ENCODE data around the gene HIF1A. TPM values are rescaled to one million over a fixed set of nuclear protein-coding genes. Genes with fewer than 3 reads are reported as not detected.

Gene HIF1A
- total and polyA plus RNA-seq, 4 donors = 28.9 to 291 (median 191) TPM

GRCh38 chr14:61764342-61765122 lies 69.2 kb downstream of the HIF1A start:
- peak overlapping the region in 1 of 2 donors; percentile 47 for H3K9ac ChIP-seq (ENCODE audit: insufficient read depth in 1 of 2, low read length in 2 of 2)
- H3K9me3 ChIP-seq (ENCODE audit: control insufficient read depth in 4 of 4, insufficient read depth in 3 of 4, low read length in 3 of 4) = peaks cover 0 to 1% (median 0%) of the 10 kb centered on the region in 4 donors
- no peak for ATAC-seq (ENCODE audit: insufficient read depth, low FRiP score)

GRCh38 chr14:61765225-61765943 lies 70.1 kb downstream of the HIF1A start:
- DNase-seq (peak in 2 of 3 donors; percentile 40), ATAC-seq (ENCODE audit: insufficient read depth, low FRiP score) (no peak)
- TF ChIP-seq CTCF (IDR thresholded peaks at IDR 0.05; ENCODE audit: control extremely low read depth, extremely low read depth) = no peak
- H3K36me3 ChIP-seq (ENCODE audit: control insufficient read depth in 4 of 4, insufficient read depth in 4 of 4, low read length in 4 of 4) = peaks cover 3 to 12% (median 6%) of the 10 kb centered on the region in 4 donors
- H3K27me3 ChIP-seq (ENCODE audit: control insufficient read depth in 3 of 3, insufficient read depth in 3 of 3, low read length in 2 of 3) = no peaks in the 10 kb centered on the region
- H3K9ac ChIP-seq (ENCODE audit: insufficient read depth in 1 of 2, low read length in 2 of 2) = no peak overlapping the region
- 72 to 74% methylated on average over 15 of the region's 15 CpGs for WGBS, 2 donors
- H3K27ac ChIP-seq (ENCODE audit: low read depth in 1 of 2, low read length in 1 of 2) = peak overlapping the region in 1 of 2 donors; percentile 61
- H3K4me3 ChIP-seq = no peak overlapping the region
- no peaks in the 10 kb centered on the region for H3K9me3 ChIP-seq (ENCODE audit: control insufficient read depth in 4 of 4, insufficient read depth in 3 of 4, low read length in 3 of 4)
- H3K4me1 ChIP-seq (ENCODE audit: control insufficient read depth in 5 of 5, insufficient read depth in 5 of 5, low read length in 5 of 5) = peaks cover 6 to 42% (median 11%) of the 10 kb centered on the region in 5 donors

More at GRCh38 chr14:61764342-61765122, 69.2 kb downstream of the HIF1A start:
- DNase-seq = peak in 2 of 3 donors; percentile 19 to 28
- no peak for TF ChIP-seq CTCF (IDR thresholded peaks at IDR 0.05; ENCODE audit: control extremely low read depth, extremely low read depth)
- H3K36me3 ChIP-seq (ENCODE audit: control insufficient read depth in 4 of 4, insufficient read depth in 4 of 4, low read length in 4 of 4) = peaks cover 0 to 6% (median 2%) of the 10 kb centered on the region in 4 donors
- no peaks in the 10 kb centered on the region for H3K27me3 ChIP-seq (ENCODE audit: control insufficient read depth in 3 of 3, insufficient read depth in 3 of 3, low read length in 2 of 3)
- H3K4me3 ChIP-seq = no peak overlapping the region
- H3K4me1 ChIP-seq (ENCODE audit: control insufficient read depth in 5 of 5, insufficient read depth in 5 of 5, low read length in 5 of 5) = peaks cover 6 to 42% (median 11%) of the 10 kb centered on the region in 5 donors
- no peak overlapping the region for H3K27ac ChIP-seq (ENCODE audit: low read depth in 1 of 2, low read length in 1 of 2)
- 85 to 92% methylated on average over 5 of the region's 5 CpGs for WGBS, 2 donors

GRCh38 chr14:61766151-61766550 lies 70.8 kb downstream of the HIF1A start:
- Histone ChIP-seq H3K27ac (ENCODE audit: low read depth in 1 of 2, low read length in 1 of 2) (peak overlapping the region in 1 of 2 donors; percentile 13), H3K4me1 (ENCODE audit: control insufficient read depth in 5 of 5, insufficient read depth in 5 of 5, low read length in 5 of 5) (peaks cover 6 to 42% (median 11%) of the 10 kb centered on the region in 5 donors), H3K4me3 (no peak overlapping the region), H3K9ac (ENCODE audit: insufficient read depth in 1 of 2, low read length in 2 of 2) (peak overlapping the region in 1 of 2 donors; percentile 0), H3K9me3 (ENCODE audit: control insufficient read depth in 4 of 4, insufficient read depth in 3 of 4, low read length in 3 of 4) (no peaks in the 10 kb centered on the region), H3K36me3 (ENCODE audit: control insufficient read depth in 4 of 4, insufficient read depth in 4 of 4, low read length in 4 of 4) (peaks cover 3 to 15% (median 10%) of the 10 kb centered on the region in 4 donors), H3K27me3 (ENCODE audit: control insufficient read depth in 3 of 3, insufficient read depth in 3 of 3, low read length in 2 of 3) (no peaks in the 10 kb centered on the region)
- DNase-seq (peak in 2 of 3 donors; percentile 53 to 62), ATAC-seq (ENCODE audit: insufficient read depth, low FRiP score) (no peak)
- WGBS, 2 donors = 76 to 78% methylated on average over 5 of the region's 5 CpGs
- no peak for TF ChIP-seq CTCF (IDR thresholded peaks at IDR 0.05; ENCODE audit: control extremely low read depth, extremely low read depth)

Data from lung (tissue), 12 donors.